Activated CD4-positive, alpha-beta T cell treated with anti-CD3 and anti-CD28 coated beads for 48 hours (primary cell): ENCODE data around the gene ZNF672.

Source experiments
- DNase-seq: peaks from one replicate; pipeline ENCODE4 v3.0.0-alpha.2; 2020

ZNF672 gene

GRCh38 chr1:248837045-248837780, 811 bp upstream of the ZNF672 start:
- peak; percentile 1 for DNase-seq

- peak; percentile 90 for DNase-seq
Observed at GRCh38 chr1:248838357-248839167, 538 bp downstream of the ZNF672 start.

- no peak for DNase-seq
Observed at GRCh38 chr1:248839168-248839555, 1.1 kb downstream of the ZNF672 start.

GRCh38 chr1:248840946-248841345, 2.9 kb downstream of the ZNF672 start:
- DNase-seq: no peak

GRCh38 chr1:248841702-248842395, 3.8 kb downstream of the ZNF672 start:
- DNase-seq: peak; percentile 50

- DNase-seq: no peak
Observed at GRCh38 chr1:248842781-248843331, 4.8 kb downstream of the ZNF672 start.

- no peak for DNase-seq
Observed at GRCh38 chr1:248843687-248844086, 5.7 kb downstream of the ZNF672 start.

GRCh38 chr1:248844526-248844925, 6.5 kb downstream of the ZNF672 start:
- DNase-seq: no peak

GRCh38 chr1:248847181-248847955, 9.3 kb downstream of the ZNF672 start:
- no peak for DNase-seq

- DNase-seq: no peak
Observed at GRCh38 chr1:248847956-248848561, 10.0 kb downstream of the ZNF672 start.

- DNase-seq: no peak
Observed at GRCh38 chr1:248848602-248849001, 10.6 kb downstream of the ZNF672 start.

- DNase-seq: no peak
Observed at GRCh38 chr1:248849152-248849551, 11.1 kb downstream of the ZNF672 start.

- DNase-seq: no peak
Observed at GRCh38 chr1:248849637-248850036, 11.6 kb downstream of the ZNF672 start.

GRCh38 chr1:248850124-248850523, 12.1 kb downstream of the ZNF672 start:
- no peak for DNase-seq

- DNase-seq: no peak
Observed at GRCh38 chr1:248850536-248851251, 12.7 kb downstream of the ZNF672 start.

- no peak for DNase-seq
Observed at GRCh38 chr1:248851390-248851789, 13.4 kb downstream of the ZNF672 start.

GRCh38 chr1:248852481-248853405, 14.7 kb downstream of the ZNF672 start:
- DNase-seq: no peak

- DNase-seq: no peak
Observed at GRCh38 chr1:248853663-248854375, 15.8 kb downstream of the ZNF672 start.

- DNase-seq: no peak
Observed at GRCh38 chr1:248855580-248855979, 17.6 kb downstream of the ZNF672 start.

GRCh38 chr1:248856176-248856575, 18.2 kb downstream of the ZNF672 start:
- no peak for DNase-seq
